Dendritic cell treated with granulocyte-macrophage colony-stimulating factor and Interleukin-4, amounts not matched to agents 40 ng/mL and 50 ng/mL, for 4 days (primary cell): Measurements from ENCODE around the gene NOL4L.
"Not testable (repeated sequence)": the region's sequence is repeated elsewhere in the genome, so short reads cannot be mapped to it uniquely, and the experiment has no call there.

Experiments
- H3K27ac Mint-ChIP-seq: one replicate; pipeline ENCODE4 v1.8.0; 2022; ENCODE audit warnings: mild to moderate bottlenecking, mixed read lengths
- H3K27me3 Mint-ChIP-seq: one replicate; pipeline ENCODE4 v1.8.0; 2022; ENCODE audit warnings: mild to moderate bottlenecking, mixed read lengths
- H3K36me3 Mint-ChIP-seq: one replicate; pipeline ENCODE4 v1.8.0; 2022; ENCODE audit warnings: low read depth, mixed read lengths
- H3K4me1 Mint-ChIP-seq: one replicate; pipeline ENCODE4 v1.8.0; 2022; ENCODE audit warnings: low read depth, mixed read lengths
- H3K4me3 Mint-ChIP-seq: one replicate; pipeline ENCODE4 v1.8.0; 2022; ENCODE audit warnings: mild to moderate bottlenecking, moderate library complexity, mixed read lengths
- H3K9me3 Mint-ChIP-seq: one replicate; pipeline ENCODE4 v1.8.0; 2022; ENCODE audit warnings: mixed read lengths
- intact Hi-C: fragments of 100-400 bp; cut with micrococcal nuclease; formaldehyde crosslinking; loops from one replicate; pipeline ENCODE4 v1.15.0; 2022

Gene NOL4L

GRCh38 chr20:32474717-32474966, 110.5 kb downstream of the NOL4L start:
- intact Hi-C loops = no loop called here
- peaks cover 34% of the 10 kb centered on the region for H3K36me3 Mint-ChIP-seq
- peaks cover 68% of the 10 kb centered on the region for H3K4me1 Mint-ChIP-seq
- H3K27me3 Mint-ChIP-seq = peaks cover 12% of the 10 kb centered on the region
- H3K27ac Mint-ChIP-seq = peak overlapping the region; percentile 82
- peak overlapping the region; percentile 21 for H3K4me3 Mint-ChIP-seq
- H3K9me3 Mint-ChIP-seq = no peaks in the 10 kb centered on the region

GRCh38 chr20:32474009-32474716, 111.0 kb downstream of the NOL4L start:
- peak overlapping the region; percentile 82 for H3K27ac Mint-ChIP-seq
- H3K4me3 Mint-ChIP-seq = peak overlapping the region; percentile 17
- no peaks in the 10 kb centered on the region for H3K9me3 Mint-ChIP-seq
- H3K36me3 Mint-ChIP-seq = peaks cover 34% of the 10 kb centered on the region
- intact Hi-C loops = no loop called here
- peaks cover 12% of the 10 kb centered on the region for H3K27me3 Mint-ChIP-seq
- H3K4me1 Mint-ChIP-seq = peaks cover 64% of the 10 kb centered on the region

GRCh38 chr20:32473231-32474008, 111.7 kb downstream of the NOL4L start:
- Mint-ChIP-seq H3K4me1 (peaks cover 66% of the 10 kb centered on the region), H3K27ac (no peak overlapping the region)
- intact Hi-C loops = no loop called here

GRCh38 chr20:32472581-32473207, 112.4 kb downstream of the NOL4L start:
- peaks cover 12% of the 10 kb centered on the region for H3K27me3 Mint-ChIP-seq
- intact Hi-C loops = no loop called here
- peaks cover 34% of the 10 kb centered on the region for H3K36me3 Mint-ChIP-seq
- peaks cover 61% of the 10 kb centered on the region for H3K4me1 Mint-ChIP-seq
- H3K9me3 Mint-ChIP-seq = no peaks in the 10 kb centered on the region
- H3K4me3 Mint-ChIP-seq = no peak overlapping the region
- H3K27ac Mint-ChIP-seq = no peak overlapping the region

More at GRCh38 chr20:32473231-32474008, 111.7 kb downstream of the NOL4L start:
- Mint-ChIP-seq H3K36me3 (peaks cover 34% of the 10 kb centered on the region), H3K9me3 (no peaks in the 10 kb centered on the region), H3K4me3 (no peak overlapping the region), H3K27me3 (peaks cover 12% of the 10 kb centered on the region)

- intact Hi-C loops = no loop called here
- Mint-ChIP-seq H3K4me3 (no peak overlapping the region), H3K27ac (no peak overlapping the region)
Observed at GRCh38 chr20:32470940-32471339, 114.2 kb downstream of the NOL4L start.

GRCh38 chr20:32470025-32470861, 114.9 kb downstream of the NOL4L start:
- no peak overlapping the region for H3K27ac Mint-ChIP-seq
- H3K36me3 Mint-ChIP-seq = peaks cover 45% of the 10 kb centered on the region
- peaks cover 57% of the 10 kb centered on the region for H3K4me1 Mint-ChIP-seq
- intact Hi-C loops = no loop called here
- H3K27me3 Mint-ChIP-seq = no peaks in the 10 kb centered on the region
- no peaks in the 10 kb centered on the region for H3K9me3 Mint-ChIP-seq
- H3K4me3 Mint-ChIP-seq = no peak overlapping the region

More at GRCh38 chr20:32470940-32471339, 114.2 kb downstream of the NOL4L start:
- H3K9me3 Mint-ChIP-seq = no peaks in the 10 kb centered on the region
- H3K27me3 Mint-ChIP-seq = peaks cover 2% of the 10 kb centered on the region
- H3K4me1 Mint-ChIP-seq = peaks cover 57% of the 10 kb centered on the region
- peaks cover 41% of the 10 kb centered on the region for H3K36me3 Mint-ChIP-seq

GRCh38 chr20:32468860-32469259, 116.3 kb downstream of the NOL4L start:
- Mint-ChIP-seq H3K36me3 (peaks cover 44% of the 10 kb centered on the region), H3K27ac (no peak overlapping the region), H3K27me3 (no peaks in the 10 kb centered on the region), H3K9me3 (no peaks in the 10 kb centered on the region), H3K4me1 (peaks cover 52% of the 10 kb centered on the region), H3K4me3 (no peak overlapping the region)
- intact Hi-C loops = no loop called here

- Mint-ChIP-seq H3K4me1 (peaks cover 52% of the 10 kb centered on the region), H3K27me3 (no peaks in the 10 kb centered on the region), H3K36me3 (peaks cover 44% of the 10 kb centered on the region), H3K27ac (no peak overlapping the region), H3K9me3 (no peaks in the 10 kb centered on the region), H3K4me3 (no peak overlapping the region)
- intact Hi-C loops = no loop called here
Observed at GRCh38 chr20:32468313-32468640, 116.9 kb downstream of the NOL4L start.

GRCh38 chr20:32467506-32468312, 117.4 kb downstream of the NOL4L start:
- peaks cover 52% of the 10 kb centered on the region for H3K4me1 Mint-ChIP-seq
- intact Hi-C loops = no loop called here
- H3K4me3 Mint-ChIP-seq = no peak overlapping the region
- no peaks in the 10 kb centered on the region for H3K27me3 Mint-ChIP-seq
- peaks cover 44% of the 10 kb centered on the region for H3K36me3 Mint-ChIP-seq
- H3K9me3 Mint-ChIP-seq = no peaks in the 10 kb centered on the region
- H3K27ac Mint-ChIP-seq = peak overlapping the region; percentile 18

- H3K4me3 Mint-ChIP-seq = no peak overlapping the region
- H3K4me1 Mint-ChIP-seq = peaks cover 52% of the 10 kb centered on the region
- peaks cover 44% of the 10 kb centered on the region for H3K36me3 Mint-ChIP-seq
- no peaks in the 10 kb centered on the region for H3K27me3 Mint-ChIP-seq
- H3K9me3 Mint-ChIP-seq = no peaks in the 10 kb centered on the region
- H3K27ac Mint-ChIP-seq = peak overlapping the region; percentile 18
- intact Hi-C loops = no loop called here
Observed at GRCh38 chr20:32466739-32467505, 118.2 kb downstream of the NOL4L start.

GRCh38 chr20:32465901-32466675, 119.0 kb downstream of the NOL4L start:
- intact Hi-C loops, H3K9me3 Mint-ChIP-seq, H3K4me3 Mint-ChIP-seq, H3K27me3 Mint-ChIP-seq: not testable (repeated sequence)
- Mint-ChIP-seq H3K36me3 (peaks cover 45% of the 10 kb centered on the region), H3K27ac (peak overlapping the region; percentile 56), H3K4me1 (peaks cover 47% of the 10 kb centered on the region)
